Endodermal cell (in vitro differentiated cells): ENCODE data around the gene RAB26. TPM values are rescaled to one million over a fixed set of nuclear protein-coding genes. Genes with fewer than 3 reads are reported as not detected.
A peak's percentile ranks its signal among the peaks of the same experiment; 100 is the strongest.
"Not testable (repeated sequence)": the region's sequence is repeated elsewhere in the genome, so short reads cannot be mapped to it uniquely, and the experiment has no call there.

Experiments
- DNase-seq: peaks from one replicate; pipeline ENCODE4 v3.0.0-alpha.2; 2017
- H3K27ac ChIP-seq: 2 replicates; pipeline ENCODE4 v1.5.1; 2013; ENCODE audit warnings: mild to moderate bottlenecking, low read depth, low read length, moderate library complexity
- H3K27me3 ChIP-seq: 2 replicates; pipeline ENCODE4 v1.6.1; 2013; ENCODE audit warnings: mild to moderate bottlenecking, low read length, moderate library complexity; ENCODE audit not compliant: insufficient read depth, control insufficient read depth, poor library complexity, severe bottlenecking
- H3K36me3 ChIP-seq: 2 replicates; pipeline ENCODE4 v1.7.0; 2013; ENCODE audit warnings: mild to moderate bottlenecking, low read length, moderate library complexity; ENCODE audit not compliant: control insufficient read depth, insufficient read depth
- H3K4me1 ChIP-seq: one replicate; pipeline ENCODE4 v1.7.0; 2013; ENCODE audit warnings: low read length; ENCODE audit not compliant: control insufficient read depth, insufficient read depth
- H3K4me3 ChIP-seq: 2 replicates; pipeline ENCODE4 v1.5.1; 2013; ENCODE audit warnings: mild to moderate bottlenecking, low read length, moderate library complexity
- H3K9ac ChIP-seq: 2 replicates; pipeline ENCODE4 v1.6.1; 2013; ENCODE audit warnings: mild to moderate bottlenecking, low read length, moderate library complexity; ENCODE audit not compliant: poor library complexity, severe bottlenecking; ENCODE audit errors: extremely low read depth
- H3K9me3 ChIP-seq: 2 replicates; pipeline ENCODE4 v1.6.1; 2013; ENCODE audit warnings: mild to moderate bottlenecking, low read length, moderate library complexity; ENCODE audit not compliant: control insufficient read depth
- H3K27ac Mint-ChIP-seq: 2 replicates; pipeline ENCODE4 v1.8.0; 2020; ENCODE audit warnings: mixed read lengths
- H3K27me3 Mint-ChIP-seq: 2 replicates; pipeline ENCODE4 v1.8.0; 2021; ENCODE audit warnings: mild to moderate bottlenecking, mixed read lengths; ENCODE audit not compliant: insufficient read depth
- H3K36me3 Mint-ChIP-seq: 2 replicates; pipeline ENCODE4 v1.8.0; 2020; ENCODE audit warnings: low read depth, mixed read lengths
- H3K4me1 Mint-ChIP-seq: 2 replicates; pipeline ENCODE4 v1.8.0; 2020; ENCODE audit warnings: mixed read lengths
- H3K4me3 Mint-ChIP-seq: 2 replicates; pipeline ENCODE4 v1.8.0; 2020; ENCODE audit warnings: mild to moderate bottlenecking, moderate library complexity, mixed read lengths
- H3K9me3 Mint-ChIP-seq: 2 replicates; pipeline ENCODE4 v1.8.0; 2020; ENCODE audit warnings: mild to moderate bottlenecking, mixed read lengths
- WGBS, 2 experiments: methylation state at CpG; one replicate each; pipeline versions ENCODE4 v1.1.5 to v1.1.7; 2013; ENCODE audit warnings: missing lambda C conversion rate in 2 of 2, mixed read lengths in 1 of 2; ENCODE audit not compliant: insufficient coverage in 1 of 2, insufficient read length in 1 of 2; 5-methylcytosine and 5-hydroxymethylcytosine counted together
- total RNA-seq, 2 donors: library from RNA; stranded (reverse); fragmentation: NEBNext Ultra II Directional in 1 of 2; extraction: Animal tissue kit (Norgen Biotek cat#: 25700) in 1 of 2; gene quantifications; 2 replicates in 1 of 2; 3 replicates in 1 of 2; pipeline ENCODE4 v1.2.1, GENCODE V29; 2021

Gene RAB26
- total RNA-seq, 2 donors from 2014 or later: 3.2 to 4.9 TPM

GRCh38 chr16:2124377-2124693 is 24.1 kb upstream of the RAB26 start:
- H3K27ac Mint-ChIP-seq, H3K36me3 ChIP-seq, H3K4me1 ChIP-seq, H3K27me3 ChIP-seq, H3K4me1 Mint-ChIP-seq, H3K4me3 Mint-ChIP-seq, H3K4me3 ChIP-seq, H3K36me3 Mint-ChIP-seq, H3K27me3 Mint-ChIP-seq, H3K9me3 ChIP-seq, H3K9me3 Mint-ChIP-seq, DNase-seq, H3K9ac ChIP-seq: not testable (repeated sequence)
- 67 to 82% methylated on average over 7 to 11 of the region's 11 CpGs for WGBS, 2 experiments
- peak overlapping the region; percentile 84 for H3K27ac ChIP-seq

- not testable (repeated sequence) for H3K9ac ChIP-seq, H3K27me3 ChIP-seq, H3K4me3 ChIP-seq, H3K9me3 Mint-ChIP-seq, H3K4me1 Mint-ChIP-seq, H3K36me3 ChIP-seq, H3K27me3 Mint-ChIP-seq, H3K4me1 ChIP-seq, H3K36me3 Mint-ChIP-seq, H3K9me3 ChIP-seq
- DNase-seq: peak; percentile 79
- peak overlapping the region; percentile 84 for H3K27ac ChIP-seq
- peak overlapping the region; percentile 12 for H3K4me3 Mint-ChIP-seq
- WGBS, 2 experiments: 18 to 52% methylated on average over 6 to 35 of the region's 37 CpGs
- H3K27ac Mint-ChIP-seq: peak overlapping the region; percentile 88
These were observed 23.6 kb upstream of the RAB26 start for GRCh38 chr16:2124694-2125444.

- H3K27me3 ChIP-seq, H3K9me3 Mint-ChIP-seq, H3K9me3 ChIP-seq, H3K4me3 ChIP-seq, DNase-seq, H3K9ac ChIP-seq, H3K36me3 ChIP-seq, H3K36me3 Mint-ChIP-seq, H3K27me3 Mint-ChIP-seq, H3K4me1 ChIP-seq, H3K4me1 Mint-ChIP-seq: not testable (repeated sequence)
- WGBS, 2 experiments: 80% methylated on average over 10 of the region's 11 CpGs; no CpG with 5 or more reads in 1 of the 2 experiments
- H3K4me3 Mint-ChIP-seq: peak overlapping the region; percentile 12
- H3K27ac Mint-ChIP-seq: peak overlapping the region; percentile 88
- peak overlapping the region; percentile 84 for H3K27ac ChIP-seq
These were observed 22.8 kb upstream of the RAB26 start for GRCh38 chr16:2125609-2126008.

- H3K36me3 ChIP-seq, H3K27me3 ChIP-seq, H3K4me1 ChIP-seq, H3K9me3 Mint-ChIP-seq, H3K27ac ChIP-seq, H3K4me3 ChIP-seq, H3K36me3 Mint-ChIP-seq, H3K9me3 ChIP-seq, H3K9ac ChIP-seq, H3K4me1 Mint-ChIP-seq, H3K4me3 Mint-ChIP-seq, H3K27me3 Mint-ChIP-seq: not testable (repeated sequence)
- H3K27ac Mint-ChIP-seq: peak overlapping the region; percentile 76
- WGBS, 2 experiments: 95 to 99% methylated on average over 12 to 21 of the region's 21 CpGs
- peak; percentile 41 for DNase-seq
These were observed 22.2 kb upstream of the RAB26 start for GRCh38 chr16:2126161-2126743.

- H3K9me3 ChIP-seq, H3K4me1 Mint-ChIP-seq, H3K4me3 Mint-ChIP-seq, H3K9me3 Mint-ChIP-seq, H3K4me3 ChIP-seq, H3K27me3 Mint-ChIP-seq, H3K36me3 ChIP-seq, H3K9ac ChIP-seq, H3K27me3 ChIP-seq, H3K36me3 Mint-ChIP-seq, H3K4me1 ChIP-seq, H3K27ac ChIP-seq: not testable (repeated sequence)
- peak overlapping the region; percentile 59 for H3K27ac Mint-ChIP-seq
- WGBS, 2 experiments: 90 to 94% methylated on average over 21 to 31 of the region's 31 CpGs
- peak; percentile 52 for DNase-seq
These were observed 21.4 kb upstream of the RAB26 start for GRCh38 chr16:2126928-2127556.

GRCh38 chr16:2127630-2128280 is 20.7 kb upstream of the RAB26 start:
- DNase-seq: peak; percentile 78
- not testable (repeated sequence) for H3K4me3 ChIP-seq, H3K36me3 ChIP-seq, H3K9me3 Mint-ChIP-seq, H3K4me1 ChIP-seq, H3K27me3 ChIP-seq, H3K4me3 Mint-ChIP-seq, H3K9ac ChIP-seq, H3K27ac ChIP-seq, H3K9me3 ChIP-seq, H3K4me1 Mint-ChIP-seq, H3K27ac Mint-ChIP-seq, H3K27me3 Mint-ChIP-seq, H3K36me3 Mint-ChIP-seq
- WGBS, 2 experiments: 26 to 30% methylated on average over 2 to 3 of the region's 3 CpGs
